CD4-positive, alpha-beta T cell (primary cell): Measurements from ENCODE around the gene KRT74. TPM values are rescaled to one million over a fixed set of nuclear protein-coding genes. Genes with fewer than 3 reads are reported as not detected.

Experiments used
- ATAC-seq: fragments of 200-7000 bp; cut with Tn5 transposase; one replicate; pipeline ENCODE4 v1.10.0; 2022; ENCODE audit warnings: mild to moderate bottlenecking; ENCODE audit not compliant: poor library complexity
- CTCF ChIA-PET: fragments of 350-600 bp; sonication (Branson Sonifier 250); formaldehyde crosslinking; loops from one replicate; lab custom pipeline; 2021; ENCODE audit warnings: antibody characterized with exemption, inconsistent platforms; lab: Charles Lee
- POLR2A ChIA-PET: fragments of 350-600 bp; sonication (Branson Sonifier 250); formaldehyde crosslinking; loops from one replicate; lab custom pipeline; 2021; ENCODE audit warnings: antibody characterized with exemption, inconsistent platforms; lab: Charles Lee
- DNase-seq, 14 experiments: peaks; one replicate each; pipeline ENCODE4 v3.0.0-alpha.2; 2013 to 2020; ENCODE audit warnings: mixed read lengths in 2 of 14
- H3K27ac ChIP-seq, 2 donors: one replicate each; pipeline versions ENCODE4 v1.5.1 to v1.7.0; 2013; ENCODE audit warnings: low read length in 2 of 2, low read depth in 1 of 2, mild to moderate bottlenecking in 1 of 2
- H3K27me3 ChIP-seq, 2 experiments: 1 replicate in 1 of 2; 2 replicates in 1 of 2; pipeline versions ENCODE4 v1.6.1 to v1.7.0; 2013; ENCODE audit warnings: low read length in 2 of 2, control low read depth in 1 of 2, mild to moderate bottlenecking in 1 of 2, moderate library complexity in 1 of 2; ENCODE audit not compliant: insufficient read depth in 2 of 2, control insufficient read depth in 1 of 2
- H3K36me3 ChIP-seq: one replicate; pipeline ENCODE4 v1.6.1; 2013; ENCODE audit warnings: low read length, control low read depth; ENCODE audit not compliant: insufficient read depth
- H3K4me1 ChIP-seq: one replicate; pipeline ENCODE4 v1.6.1; 2013; ENCODE audit warnings: low read length, control low read depth; ENCODE audit not compliant: insufficient read depth
- H3K4me3 ChIP-seq: one replicate; pipeline ENCODE4 v1.5.1; 2013; ENCODE audit warnings: mild to moderate bottlenecking, low read length, moderate library complexity
- H3K9me3 ChIP-seq, 2 experiments: 1 replicate in 1 of 2; 2 replicates in 1 of 2; pipeline versions ENCODE4 v1.6.1 to v1.7.0; 2013; ENCODE audit warnings: low read length in 2 of 2, mild to moderate bottlenecking in 2 of 2, control low read depth in 1 of 2, moderate library complexity in 1 of 2; ENCODE audit not compliant: control insufficient read depth in 1 of 2, insufficient read depth in 1 of 2
- H3K27ac Mint-ChIP-seq: one replicate; pipeline ENCODE4 v1.8.0; 2020; ENCODE audit warnings: mixed read lengths
- H3K27me3 Mint-ChIP-seq: one replicate; pipeline ENCODE4 v1.8.0; 2021; ENCODE audit warnings: mixed read lengths
- H3K36me3 Mint-ChIP-seq: one replicate; pipeline ENCODE4 v1.8.0; 2021; ENCODE audit warnings: low read depth, mixed read lengths
- H3K4me1 Mint-ChIP-seq: one replicate; pipeline ENCODE4 v1.8.0; 2021; ENCODE audit warnings: low read depth, mixed read lengths
- H3K4me3 Mint-ChIP-seq: one replicate; pipeline ENCODE4 v1.8.0; 2020; ENCODE audit warnings: mild to moderate bottlenecking, mixed read lengths
- H3K9me3 Mint-ChIP-seq: one replicate; pipeline ENCODE4 v1.8.0; 2020; ENCODE audit warnings: mixed read lengths
- CTCF ChIP-seq: fragments of 200-600 bp; IDR thresholded peaks from one replicate; pipeline ENCODE4 v1.8.0; 2022; ENCODE audit warnings: antibody characterized with exemption, mild to moderate bottlenecking
- intact Hi-C, 2 experiments: fragments of 100-400 bp; cut with DNase I in 1 of 2; cut with micrococcal nuclease in 1 of 2; formaldehyde crosslinking; loops; one replicate each; pipeline versions ENCODE4 v1.15.1 to v1.9.0; 2023 to 2025; cut with DNase I, micrococcal nuclease
- total RNA-seq, 174 experiments: library from RNA in 2 of 174; stranded (reverse) in 2 of 174; gene quantifications; one replicate each; pipeline ENCODE4 v1.2.3 and lab custom pipeline; 2021 to 2026

The KRT74 gene
- total RNA-seq, 2 experiments from 2014 or later = 0.30 to 0.34 TPM

GRCh38 chr12:52537101-52537500, 36.5 kb downstream of the KRT74 start:
- no peak for DNase-seq
- intact Hi-C loops = no loop called here
- H3K27ac ChIP-seq = no peak overlapping the region
- ChIA-PET CTCF (no interaction called here), POLR2A (no interaction called here)
- no peak for ATAC-seq
- no peaks in the 10 kb centered on the region for H3K9me3 Mint-ChIP-seq
- no peaks in the 10 kb centered on the region for H3K27me3 Mint-ChIP-seq
- H3K36me3 ChIP-seq = no peaks in the 10 kb centered on the region
- no peaks in the 10 kb centered on the region for H3K9me3 ChIP-seq
- H3K4me3 ChIP-seq = no peak overlapping the region
- no peak overlapping the region for H3K4me3 Mint-ChIP-seq
- H3K4me1 ChIP-seq = no peaks in the 10 kb centered on the region
- H3K27ac Mint-ChIP-seq = no peak overlapping the region
- no peaks in the 10 kb centered on the region for H3K36me3 Mint-ChIP-seq
- no peaks in the 10 kb centered on the region for H3K4me1 Mint-ChIP-seq
- no peak for TF ChIP-seq CTCF
- no peaks in the 10 kb centered on the region for H3K27me3 ChIP-seq

GRCh38 chr12:52535574-52535973, 38.1 kb downstream of the KRT74 start:
- Mint-ChIP-seq H3K9me3 (no peaks in the 10 kb centered on the region), H3K36me3 (no peaks in the 10 kb centered on the region), H3K27ac (no peak overlapping the region), H3K4me1 (no peaks in the 10 kb centered on the region), H3K27me3 (no peaks in the 10 kb centered on the region), H3K4me3 (no peak overlapping the region)
- H3K27ac ChIP-seq = no peak overlapping the region
- no peak for DNase-seq
- POLR2A ChIA-PET = no interaction called here
- no peaks in the 10 kb centered on the region for H3K9me3 ChIP-seq
- CTCF ChIA-PET = no interaction called here
- no peak overlapping the region for H3K4me3 ChIP-seq
- H3K4me1 ChIP-seq = no peaks in the 10 kb centered on the region
- no peak for TF ChIP-seq CTCF
- H3K27me3 ChIP-seq = no peaks in the 10 kb centered on the region
- no peak for ATAC-seq
- H3K36me3 ChIP-seq = no peaks in the 10 kb centered on the region
- intact Hi-C loops = no loop called here

- CTCF ChIA-PET = no interaction called here
- Mint-ChIP-seq H3K27me3 (no peaks in the 10 kb centered on the region), H3K4me3 (no peak overlapping the region), H3K36me3 (no peaks in the 10 kb centered on the region), H3K9me3 (no peaks in the 10 kb centered on the region), H3K27ac (no peak overlapping the region), H3K4me1 (no peaks in the 10 kb centered on the region)
- ATAC-seq = no peak
- no peak overlapping the region for H3K4me3 ChIP-seq
- H3K27me3 ChIP-seq = no peaks in the 10 kb centered on the region
- no peak for DNase-seq
- H3K9me3 ChIP-seq = no peaks in the 10 kb centered on the region
- intact Hi-C loops = no loop called here
- no peak overlapping the region for H3K27ac ChIP-seq
- H3K36me3 ChIP-seq = no peaks in the 10 kb centered on the region
- no peak for TF ChIP-seq CTCF
- POLR2A ChIA-PET = no interaction called here
- H3K4me1 ChIP-seq = no peaks in the 10 kb centered on the region
Observed at GRCh38 chr12:52534482-52534881, 39.2 kb downstream of the KRT74 start.
